Activated T-cell treated with anti-CD3 and anti-CD28 coated beads, Interleukin-2, amount 50 U/mL, for 4 hours (primary cell): Measurements from ENCODE around the gene MYO7A. TPM values are rescaled to one million over a fixed set of nuclear protein-coding genes. Genes with fewer than 3 reads are reported as not detected.

Experiments used
- ATAC-seq, 2 donors: fragments of 200-7000 bp; cut with Tn5 transposase; one replicate each; pipeline ENCODE4 v1.10.0; 2021
- DNase-seq: peaks from one replicate; pipeline ENCODE4 v3.0.0-alpha.2; 2020
- H3K27me3 Mint-ChIP-seq: one replicate; pipeline ENCODE4 v1.8.0; 2021; ENCODE audit warnings: low read depth, mixed read lengths
- H3K36me3 Mint-ChIP-seq: one replicate; pipeline ENCODE4 v1.8.0; 2022; ENCODE audit warnings: mixed read lengths; ENCODE audit not compliant: insufficient read depth
- H3K4me1 Mint-ChIP-seq: one replicate; pipeline ENCODE4 v1.8.0; 2021; ENCODE audit warnings: low read depth, mixed read lengths
- H3K4me3 Mint-ChIP-seq: one replicate; pipeline ENCODE4 v1.8.0; 2021; ENCODE audit warnings: mild to moderate bottlenecking, moderate library complexity, mixed read lengths
- H3K9me3 Mint-ChIP-seq: one replicate; pipeline ENCODE4 v1.8.0; 2021; ENCODE audit warnings: mixed read lengths
- total RNA-seq, 3 donors: library from RNA; stranded (reverse); gene quantifications; one replicate each; pipeline ENCODE4 v1.2.1, GENCODE V29; 2021

Gene MYO7A
- total RNA-seq, 3 donors from 2014 or later = 0.14 TPM; not detected in 2

GRCh38 chr11:77209663-77210062 lies 81.6 kb downstream of the MYO7A start:
- ATAC-seq = no peak

GRCh38 chr11:77211040-77211451 lies 83.0 kb downstream of the MYO7A start:
- Mint-ChIP-seq H3K4me3 (no peak overlapping the region), H3K4me1 (no peaks in the 10 kb centered on the region), H3K9me3 (no peaks in the 10 kb centered on the region), H3K36me3 (no peaks in the 10 kb centered on the region), H3K27me3 (no peaks in the 10 kb centered on the region)
- DNase-seq (no peak), ATAC-seq (no peak)

More at GRCh38 chr11:77209663-77210062, 81.6 kb downstream of the MYO7A start:
- no peaks in the 10 kb centered on the region for H3K4me1 Mint-ChIP-seq
- H3K36me3 Mint-ChIP-seq = no peaks in the 10 kb centered on the region
- no peaks in the 10 kb centered on the region for H3K9me3 Mint-ChIP-seq
- no peaks in the 10 kb centered on the region for H3K27me3 Mint-ChIP-seq
- H3K4me3 Mint-ChIP-seq = no peak overlapping the region
- DNase-seq = no peak

DNA sequence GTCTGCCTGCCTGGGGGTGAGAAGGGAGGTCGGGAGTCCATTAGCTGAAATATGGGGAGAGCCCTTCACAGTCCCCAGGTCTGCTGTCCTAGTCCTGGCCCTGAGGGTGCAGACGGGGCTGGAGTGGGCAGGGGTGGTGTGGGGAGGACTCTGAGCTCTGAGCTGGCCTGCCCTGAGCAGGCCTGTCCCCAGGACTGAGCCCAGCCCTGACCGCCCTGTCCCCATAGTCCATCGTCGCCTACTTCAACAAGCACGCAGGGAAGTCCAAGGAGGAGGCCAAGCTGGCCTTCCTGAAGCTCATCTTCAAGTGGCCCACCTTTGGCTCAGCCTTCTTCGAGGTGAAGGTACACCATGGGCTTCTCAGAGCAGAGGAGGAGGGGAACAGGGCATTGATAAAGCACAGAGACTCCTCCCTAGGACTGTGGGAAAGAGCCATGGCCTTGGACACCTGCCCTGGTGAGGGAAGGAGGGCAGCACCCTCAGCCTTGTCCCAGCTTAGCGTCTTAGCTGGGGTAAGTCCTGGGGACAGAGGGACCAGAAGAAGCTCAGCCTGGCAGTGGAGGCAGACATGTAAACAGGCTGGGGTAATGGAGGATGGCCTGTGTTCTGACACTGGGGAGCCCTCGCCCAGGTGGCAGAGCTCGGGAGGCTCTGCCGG lies 83.7 kb downstream of the MYO7A start:
- no peaks in the 10 kb centered on the region for H3K4me1 Mint-ChIP-seq

GRCh38 chr11:77212314-77213007 lies 84.4 kb downstream of the MYO7A start:
- no peak for DNase-seq
- H3K4me1 Mint-ChIP-seq = no peaks in the 10 kb centered on the region
- H3K27me3 Mint-ChIP-seq = peaks cover 2% of the 10 kb centered on the region
- no peaks in the 10 kb centered on the region for H3K36me3 Mint-ChIP-seq
- no peak overlapping the region for H3K4me3 Mint-ChIP-seq
- H3K9me3 Mint-ChIP-seq = no peaks in the 10 kb centered on the region
- no peak for ATAC-seq

More for the DNA sequence above, 83.7 kb downstream of the MYO7A start:
- H3K4me3 Mint-ChIP-seq = no peak overlapping the region
- ATAC-seq (peak in 1 of 2 donors; percentile 23), DNase-seq (no peak)
- no peaks in the 10 kb centered on the region for H3K36me3 Mint-ChIP-seq
- no peaks in the 10 kb centered on the region for H3K9me3 Mint-ChIP-seq
- H3K27me3 Mint-ChIP-seq = no peaks in the 10 kb centered on the region

GRCh38 chr11:77213029-77213579 lies 85.1 kb downstream of the MYO7A start:
- ATAC-seq = no peak
- no peak overlapping the region for H3K4me3 Mint-ChIP-seq
- no peaks in the 10 kb centered on the region for H3K9me3 Mint-ChIP-seq
- H3K27me3 Mint-ChIP-seq = peaks cover 2% of the 10 kb centered on the region
- DNase-seq = no peak
- H3K36me3 Mint-ChIP-seq = no peaks in the 10 kb centered on the region
- H3K4me1 Mint-ChIP-seq = no peaks in the 10 kb centered on the region

DNA sequence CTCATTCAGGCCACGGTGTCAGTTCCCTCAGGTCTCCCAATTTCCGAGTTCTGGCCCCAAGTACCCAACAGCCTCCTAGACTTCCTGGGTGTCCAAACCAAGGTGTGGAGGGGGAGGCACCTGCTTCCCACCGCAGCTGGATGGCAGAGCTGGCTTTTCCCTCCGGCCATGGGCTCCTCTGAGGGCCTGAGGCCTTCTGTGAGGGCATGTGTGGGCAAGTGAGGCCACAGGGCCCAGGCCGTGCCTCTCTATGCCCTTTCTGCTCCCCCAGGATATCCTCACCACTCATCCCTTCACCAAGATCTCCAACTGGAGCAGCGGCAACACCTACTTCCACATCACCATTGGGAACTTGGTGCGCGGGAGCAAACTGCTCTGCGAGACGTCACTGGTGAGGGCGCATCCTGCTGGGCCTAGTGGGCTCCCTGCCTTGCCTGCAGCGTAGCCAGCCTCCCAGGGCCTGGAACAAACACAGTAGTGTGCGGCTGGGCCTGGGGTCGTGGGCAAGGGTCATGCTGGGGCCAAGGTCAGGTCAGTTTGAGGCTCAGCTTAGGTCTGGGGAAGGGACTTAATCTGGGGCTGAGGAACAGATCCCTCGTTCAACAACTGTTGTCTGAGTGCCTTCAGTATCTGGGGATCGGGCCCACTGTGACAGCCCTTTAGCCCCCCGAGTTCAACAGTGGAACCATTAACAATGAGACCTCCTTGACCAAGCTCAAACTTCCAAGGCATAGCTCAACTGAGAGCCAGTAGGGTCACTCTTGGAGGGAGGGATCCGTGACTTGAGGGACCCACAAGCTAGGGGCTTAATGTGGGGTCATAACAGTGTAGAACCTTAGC lies 85.8 kb downstream of the MYO7A start:
- DNase-seq = no peak
- Mint-ChIP-seq H3K36me3 (no peaks in the 10 kb centered on the region), H3K4me3 (no peak overlapping the region), H3K27me3 (peaks cover 2% of the 10 kb centered on the region), H3K9me3 (no peaks in the 10 kb centered on the region), H3K4me1 (no peaks in the 10 kb centered on the region)
- ATAC-seq = no peak

GRCh38 chr11:77214557-77214956 lies 86.5 kb downstream of the MYO7A start:
- ATAC-seq (no peak), DNase-seq (no peak)

DNA sequence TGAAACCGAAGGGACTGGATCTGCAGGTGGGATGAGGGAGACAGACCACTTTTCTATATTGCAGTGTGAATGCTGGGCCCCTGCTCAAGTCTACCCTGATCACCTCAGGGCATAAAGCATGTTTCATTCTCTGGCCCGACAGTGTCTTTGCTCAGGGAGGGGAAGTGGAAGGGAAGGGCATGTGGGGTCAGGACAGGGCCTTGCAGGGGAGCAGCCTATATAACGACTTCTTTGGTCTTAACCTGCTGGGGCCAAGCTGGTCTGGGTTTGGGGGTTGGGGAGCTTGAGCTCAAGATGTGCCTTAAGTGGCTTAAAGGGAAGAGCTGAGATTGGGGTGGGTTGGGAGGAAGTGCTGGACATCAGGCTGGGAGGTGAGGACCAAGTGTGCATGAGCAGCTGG lies 87.1 kb downstream of the MYO7A start:
- no peak overlapping the region for H3K4me3 Mint-ChIP-seq
- no peaks in the 10 kb centered on the region for H3K4me1 Mint-ChIP-seq
- DNase-seq = no peak
- ATAC-seq = no peak
- no peaks in the 10 kb centered on the region for H3K36me3 Mint-ChIP-seq
- peaks cover 2% of the 10 kb centered on the region for H3K27me3 Mint-ChIP-seq
- H3K9me3 Mint-ChIP-seq = no peaks in the 10 kb centered on the region

More at GRCh38 chr11:77214557-77214956, 86.5 kb downstream of the MYO7A start:
- Mint-ChIP-seq H3K27me3 (peaks cover 2% of the 10 kb centered on the region), H3K4me3 (no peak overlapping the region), H3K4me1 (no peaks in the 10 kb centered on the region), H3K36me3 (no peaks in the 10 kb centered on the region), H3K9me3 (no peaks in the 10 kb centered on the region)

DNA sequence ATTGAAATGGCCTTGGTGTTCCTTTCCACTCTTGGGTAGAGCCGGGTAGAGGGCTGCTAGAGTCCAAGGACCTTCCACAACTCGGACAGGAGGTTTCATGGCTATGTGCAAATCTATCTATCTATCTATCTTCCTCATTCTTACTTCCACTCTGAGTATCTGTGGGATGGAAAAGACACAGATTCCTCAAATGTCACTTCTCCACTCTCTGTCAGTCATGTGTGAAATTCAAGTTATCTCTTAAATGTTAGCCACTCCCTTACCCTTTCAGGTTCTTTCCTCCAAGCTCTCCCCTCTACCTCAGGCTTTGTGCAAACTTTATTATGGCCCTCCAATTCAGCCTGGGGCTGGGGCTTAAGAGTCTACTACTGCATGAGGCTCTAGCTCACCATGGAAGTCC lies 89.1 kb downstream of the MYO7A start:
- Mint-ChIP-seq H3K9me3 (no peaks in the 10 kb centered on the region), H3K4me1 (no peaks in the 10 kb centered on the region), H3K4me3 (no peak overlapping the region), H3K36me3 (no peaks in the 10 kb centered on the region), H3K27me3 (peaks cover 7% of the 10 kb centered on the region)
- no peak for ATAC-seq
- DNase-seq = no peak

GRCh38 chr11:77223797-77224196 lies 95.8 kb downstream of the MYO7A start:
- ATAC-seq = no peak
- Mint-ChIP-seq H3K4me3 (no peak overlapping the region), H3K4me1 (no peaks in the 10 kb centered on the region), H3K36me3 (no peaks in the 10 kb centered on the region), H3K9me3 (no peaks in the 10 kb centered on the region), H3K27me3 (peaks cover 28% of the 10 kb centered on the region)
- DNase-seq = no peak

- ATAC-seq (no peak), DNase-seq (no peak)
- Mint-ChIP-seq H3K27me3 (peaks cover 10% of the 10 kb centered on the region), H3K9me3 (no peaks in the 10 kb centered on the region), H3K4me1 (no peaks in the 10 kb centered on the region), H3K4me3 (no peak overlapping the region), H3K36me3 (no peaks in the 10 kb centered on the region)
Measured at GRCh38 chr11:77230878-77231605, 103.0 kb downstream of the MYO7A start.

- Mint-ChIP-seq H3K9me3 (no peaks in the 10 kb centered on the region), H3K4me3 (no peak overlapping the region), H3K27me3 (peaks cover 10% of the 10 kb centered on the region), H3K36me3 (no peaks in the 10 kb centered on the region), H3K4me1 (no peaks in the 10 kb centered on the region)
- no peak for DNase-seq
- no peak for ATAC-seq
Measured at GRCh38 chr11:77231800-77232199, 103.8 kb downstream of the MYO7A start.

GRCh38 chr11:77232242-77232641 lies 104.2 kb downstream of the MYO7A start:
- no peak for DNase-seq
- Mint-ChIP-seq H3K9me3 (no peaks in the 10 kb centered on the region), H3K4me3 (no peak overlapping the region), H3K27me3 (peaks cover 7% of the 10 kb centered on the region), H3K4me1 (no peaks in the 10 kb centered on the region), H3K36me3 (no peaks in the 10 kb centered on the region)
- ATAC-seq = no peak

DNA sequence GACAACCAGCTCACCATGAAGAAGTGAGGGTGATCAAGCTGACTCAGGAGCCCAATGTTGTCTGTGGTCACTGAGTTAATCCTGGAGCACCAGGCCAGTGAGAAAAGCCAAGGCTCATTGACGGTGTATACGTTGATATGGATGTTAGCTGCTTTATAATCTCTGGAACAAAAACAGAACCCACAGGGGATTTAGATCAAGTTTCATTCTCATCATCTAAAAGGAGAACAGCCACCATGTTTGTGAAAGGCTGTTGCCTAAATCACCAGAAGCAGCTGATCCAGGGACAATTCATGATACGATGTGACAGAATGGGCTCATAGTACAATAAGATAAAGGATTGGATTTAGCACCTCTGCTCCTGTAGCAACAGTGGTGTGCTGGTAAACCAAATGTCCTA lies 105.0 kb downstream of the MYO7A start:
- ATAC-seq (no peak), DNase-seq (no peak)
- Mint-ChIP-seq H3K4me3 (no peak overlapping the region), H3K4me1 (no peaks in the 10 kb centered on the region), H3K27me3 (peaks cover 2% of the 10 kb centered on the region), H3K9me3 (no peaks in the 10 kb centered on the region), H3K36me3 (no peaks in the 10 kb centered on the region)
